Neuronal stem cell (in vitro differentiated cells): ENCODE data around the gene GRM7.

Source experiments
- DNase-seq: peaks from one replicate; pipeline ENCODE4 v3.0.0-alpha.2; 2013; ENCODE audit warnings: low spot score
- H2AFZ ChIP-seq: one replicate; pipeline ENCODE4 v1.6.1; 2013; ENCODE audit warnings: mild to moderate bottlenecking, low read length, inconsistent platforms
- H2AK5ac ChIP-seq: 2 replicates; pipeline ENCODE4 v1.6.1; 2013; ENCODE audit warnings: low read depth, mild to moderate bottlenecking, inconsistent platforms, low read length, moderate library complexity, mixed read lengths
- H2BK120ac ChIP-seq: 2 replicates; pipeline ENCODE4 v1.6.1; 2013; ENCODE audit warnings: low read depth, mild to moderate bottlenecking, inconsistent platforms, low read length, moderate library complexity, mixed read lengths
- H2BK12ac ChIP-seq: one replicate; pipeline ENCODE4 v1.6.1; 2013; ENCODE audit warnings: low read length, inconsistent platforms
- H2BK15ac ChIP-seq: 2 replicates; pipeline ENCODE4 v1.6.1; 2013; ENCODE audit warnings: mild to moderate bottlenecking, low read length, inconsistent platforms, mixed read lengths
- H2BK5ac ChIP-seq: one replicate; pipeline ENCODE4 v1.6.1; 2013; ENCODE audit warnings: inconsistent platforms, mild to moderate bottlenecking, low read length, moderate library complexity
- H3K14ac ChIP-seq: one replicate; pipeline ENCODE4 v1.6.1; 2013; ENCODE audit warnings: low read length, inconsistent platforms
- H3K18ac ChIP-seq: 2 replicates; pipeline ENCODE4 v1.6.1; 2013; ENCODE audit warnings: low read length, inconsistent platforms
- H3K23ac ChIP-seq: 2 replicates; pipeline ENCODE4 v1.6.1; 2013; ENCODE audit warnings: low read depth, mild to moderate bottlenecking, mixed read lengths, low read length, inconsistent platforms; ENCODE audit not compliant: poor library complexity
- H3K27ac ChIP-seq: replicated peaks from 3 replicates; pipeline ENCODE4 v1.5.1; 2013; ENCODE audit warnings: low read length, inconsistent platforms
- H3K27me3 ChIP-seq, 3 experiments: 2 replicates each; pipeline ENCODE4 v1.6.1; 2013; ENCODE audit warnings: low read length in 3 of 3, mild to moderate bottlenecking in 2 of 3, inconsistent platforms in 1 of 3, low read depth in 1 of 3, mixed read lengths in 1 of 3, moderate library complexity in 1 of 3; ENCODE audit not compliant: control insufficient read depth in 3 of 3, insufficient read depth in 3 of 3
- H3K36me3 ChIP-seq, 2 donors: replicated peaks in 1 of 2; 2 replicates each; pipeline ENCODE4 v1.6.1; 2013; ENCODE audit warnings: low read length in 2 of 2; ENCODE audit not compliant: control insufficient read depth in 2 of 2, insufficient read depth in 2 of 2
- H3K4ac ChIP-seq: 2 replicates; pipeline ENCODE4 v1.6.1; 2013; ENCODE audit warnings: inconsistent platforms, mild to moderate bottlenecking, low read length, moderate library complexity
- H3K4me1 ChIP-seq, 2 donors: 1 replicate in 1 of 2; 2 replicates in 1 of 2; pipeline ENCODE4 v1.6.1; 2013; ENCODE audit warnings: low read length in 2 of 2, low read depth in 1 of 2; ENCODE audit not compliant: control insufficient read depth in 2 of 2, insufficient read depth in 1 of 2
- H3K4me2 ChIP-seq: one replicate; pipeline ENCODE4 v1.6.1; 2013; ENCODE audit warnings: mild to moderate bottlenecking, low read length, inconsistent platforms; ENCODE audit not compliant: insufficient read depth, poor library complexity, severe bottlenecking
- H3K4me3 ChIP-seq, 2 donors: 2 replicates each; pipeline ENCODE4 v1.5.1; 2013; ENCODE audit warnings: low read length in 2 of 2, mild to moderate bottlenecking in 2 of 2, inconsistent platforms in 1 of 2, moderate library complexity in 1 of 2
- H3K79me1 ChIP-seq: one replicate; pipeline ENCODE4 v1.6.1; 2013; ENCODE audit warnings: low read depth, mild to moderate bottlenecking, inconsistent platforms, low read length, moderate library complexity
- H3K9ac ChIP-seq: one replicate; pipeline ENCODE4 v1.6.1; 2013; ENCODE audit warnings: mild to moderate bottlenecking, low read depth, low read length, inconsistent platforms; ENCODE audit not compliant: poor library complexity
- H3K9me3 ChIP-seq, 2 donors: replicated peaks in 1 of 2; 2 replicates each; pipeline versions ENCODE3 to v1.6.1; 2013; ENCODE audit warnings: low read length in 2 of 2, mild to moderate bottlenecking in 2 of 2, inconsistent platforms in 1 of 2, low read depth in 1 of 2, mixed read lengths in 1 of 2, moderate library complexity in 1 of 2; ENCODE audit not compliant: control insufficient read depth in 2 of 2, insufficient read depth in 1 of 2
- H4K8ac ChIP-seq: one replicate; pipeline ENCODE4 v1.6.1; 2013; ENCODE audit warnings: low read depth, mild to moderate bottlenecking, inconsistent platforms, low read length, moderate library complexity
- H4K91ac ChIP-seq: one replicate; pipeline ENCODE4 v1.6.1; 2013; ENCODE audit warnings: low read length, low read depth, mild to moderate bottlenecking, inconsistent platforms; ENCODE audit not compliant: poor library complexity
- WGBS, 2 donors: extraction: QIAGEN DNeasy Blood & Tissue Kit; methylation state at CpG; one replicate each; pipeline ENCODE4 v1.1.7; 2013; ENCODE audit warnings: missing lambda C conversion rate in 2 of 2, mixed read lengths in 1 of 2; ENCODE audit not compliant: insufficient read length in 2 of 2, insufficient replicate concordance in 1 of 2; ENCODE audit errors: extremely low coverage in 2 of 2; 5-methylcytosine and 5-hydroxymethylcytosine counted together

The GRM7 gene

GRCh38 chr3:7615043-7615442 lies 754.1 kb downstream of the GRM7 start:
- no peak overlapping the region for H2BK15ac ChIP-seq
- H2AFZ ChIP-seq = no peak overlapping the region
- no peak overlapping the region for H4K91ac ChIP-seq
- H2BK5ac ChIP-seq = no peak overlapping the region
- no peak overlapping the region for H3K14ac ChIP-seq
- H2AK5ac ChIP-seq = no peak overlapping the region
- no peak overlapping the region for H3K4me2 ChIP-seq
- DNase-seq = no peak
- H3K9me3 ChIP-seq = no peaks in the 10 kb centered on the region
- H3K36me3 ChIP-seq = no peaks in the 10 kb centered on the region
- no peak overlapping the region for H3K4me3 ChIP-seq
- H3K4ac ChIP-seq = no peak overlapping the region
- H3K23ac ChIP-seq = no peak overlapping the region
- no peaks in the 10 kb centered on the region for H3K4me1 ChIP-seq
- no peak overlapping the region for H2BK12ac ChIP-seq
- no peaks in the 10 kb centered on the region for H3K79me1 ChIP-seq
- no peak overlapping the region for H2BK120ac ChIP-seq
- H3K27me3 ChIP-seq = no peaks in the 10 kb centered on the region
- H3K18ac ChIP-seq = no peak overlapping the region
- H3K27ac ChIP-seq = no peak overlapping the region
- no CpG with 5 or more reads among the region's 1 CpG for WGBS, 2 donors
- H3K9ac ChIP-seq = no peak overlapping the region
- H4K8ac ChIP-seq = no peak overlapping the region

GRCh38 chr3:7618606-7619005 lies 757.7 kb downstream of the GRM7 start:
- Histone ChIP-seq H2BK5ac (no peak overlapping the region), H2BK12ac (no peak overlapping the region)
- no CpG with 5 or more reads among the region's 2 CpGs for WGBS, 2 donors

GRCh38 chr3:7620401-7620800 lies 759.5 kb downstream of the GRM7 start:
- Histone ChIP-seq H2AK5ac (no peak overlapping the region), H2BK15ac (no peak overlapping the region), H3K36me3 (no peaks in the 10 kb centered on the region), H3K4ac (no peak overlapping the region), H3K23ac (no peak overlapping the region), H3K79me1 (no peaks in the 10 kb centered on the region), H4K91ac (no peak overlapping the region), H3K27me3 (no peaks in the 10 kb centered on the region), H3K4me3 (no peak overlapping the region), H3K4me1 (no peaks in the 10 kb centered on the region), H2BK5ac (no peak overlapping the region), H2BK120ac (no peak overlapping the region), H3K4me2 (no peak overlapping the region), H3K18ac (no peak overlapping the region), H3K14ac (no peak overlapping the region), H3K9me3 (no peaks in the 10 kb centered on the region), H2BK12ac (no peak overlapping the region), H4K8ac (no peak overlapping the region), H2AFZ (no peak overlapping the region), H3K9ac (no peak overlapping the region), H3K27ac (no peak overlapping the region)
- no CpG with 5 or more reads among the region's 1 CpG for WGBS, 2 donors
- no peak for DNase-seq

More at GRCh38 chr3:7618606-7619005, 757.7 kb downstream of the GRM7 start:
- Histone ChIP-seq H3K9me3 (no peaks in the 10 kb centered on the region), H3K4me3 (no peak overlapping the region), H3K9ac (no peak overlapping the region), H2BK15ac (no peak overlapping the region), H3K36me3 (no peaks in the 10 kb centered on the region), H3K4ac (no peak overlapping the region), H2AK5ac (no peak overlapping the region), H4K8ac (no peak overlapping the region), H4K91ac (no peak overlapping the region), H3K27me3 (no peaks in the 10 kb centered on the region), H3K14ac (no peak overlapping the region), H3K18ac (no peak overlapping the region), H3K27ac (no peak overlapping the region), H3K23ac (no peak overlapping the region), H3K79me1 (no peaks in the 10 kb centered on the region), H2BK120ac (no peak overlapping the region), H3K4me1 (no peaks in the 10 kb centered on the region), H3K4me2 (no peak overlapping the region), H2AFZ (no peak overlapping the region)
- no peak for DNase-seq

- H3K36me3 ChIP-seq = no peaks in the 10 kb centered on the region
- H2AK5ac ChIP-seq = no peak overlapping the region
- H2BK15ac ChIP-seq = no peak overlapping the region
- no peaks in the 10 kb centered on the region for H3K27me3 ChIP-seq
- H4K91ac ChIP-seq = no peak overlapping the region
- H2BK5ac ChIP-seq = no peak overlapping the region
- H3K18ac ChIP-seq = no peak overlapping the region
- no peak overlapping the region for H2AFZ ChIP-seq
- no peak overlapping the region for H2BK120ac ChIP-seq
- H3K4ac ChIP-seq = no peak overlapping the region
- H3K14ac ChIP-seq = no peak overlapping the region
- H3K4me3 ChIP-seq = no peak overlapping the region
- H4K8ac ChIP-seq = no peak overlapping the region
- no peak overlapping the region for H3K27ac ChIP-seq
- no peaks in the 10 kb centered on the region for H3K4me1 ChIP-seq
- H3K4me2 ChIP-seq = no peak overlapping the region
- no peak overlapping the region for H3K23ac ChIP-seq
- no peaks in the 10 kb centered on the region for H3K79me1 ChIP-seq
- WGBS, 2 donors = no CpG with 5 or more reads among the region's 7 CpGs
- H3K9ac ChIP-seq = no peak overlapping the region
- H2BK12ac ChIP-seq = no peak overlapping the region
- H3K9me3 ChIP-seq = no peaks in the 10 kb centered on the region
- DNase-seq = no peak
Measured at GRCh38 chr3:7621046-7621630, 760.2 kb downstream of the GRM7 start.
